GM19468 (cell line): ENCODE results near the gene URB1.
"Not testable (repeated sequence)": the region's sequence is repeated elsewhere in the genome, so short reads cannot be mapped to it uniquely, and the experiment has no call there.

Experiments
- ATAC-seq: cut with Tn5 transposase; IDR thresholded peaks from one replicate; pipeline ENCODE4 v1.9.1; 2021; ENCODE audit warnings: mild to moderate bottlenecking, moderate library complexity, moderate number of reproducible peaks; ENCODE audit not compliant: unreplicated experiment; ENCODE audit errors: extremely low read depth

URB1 gene

GRCh38 chr21:32392880-32393676 lies at the start of gene URB1:
Gene URB1, minus strand, starts transcription at chr21:32393012. Its CDS starts 102 bp downstream, at chr21:32392910.
- ATAC-seq, result peak; percentile 81

- no peak for ATAC-seq
These were observed 44.9 kb upstream of the URB1 start for GRCh38 chr21:32437729-32438128.

- not testable (repeated sequence) for ATAC-seq
These were observed 40.3 kb upstream of the URB1 start for GRCh38 chr21:32432982-32433660.

- no peak for ATAC-seq
These were observed 35.3 kb upstream of the URB1 start for GRCh38 chr21:32427958-32428623.

- ATAC-seq, result no peak
These were observed 33.8 kb upstream of the URB1 start for GRCh38 chr21:32426592-32427051.

- ATAC-seq, result no peak
These were observed 33.3 kb upstream of the URB1 start for GRCh38 chr21:32426066-32426465.

- ATAC-seq, result no peak
These were observed 32.8 kb upstream of the URB1 start for GRCh38 chr21:32425628-32426027.

GRCh38 chr21:32424674-32425073 lies 31.9 kb upstream of the URB1 start:
- no peak for ATAC-seq

GRCh38 chr21:32424191-32424535 lies 31.4 kb upstream of the URB1 start:
- no peak for ATAC-seq

GRCh38 chr21:32423320-32424190 lies 30.7 kb upstream of the URB1 start:
- no peak for ATAC-seq

- ATAC-seq, result no peak
These were observed 29.3 kb upstream of the URB1 start for GRCh38 chr21:32422064-32422463.

- ATAC-seq, result no peak
These were observed 25.3 kb upstream of the URB1 start for GRCh38 chr21:32418146-32418545.

- no peak for ATAC-seq
These were observed 22.9 kb upstream of the URB1 start for GRCh38 chr21:32415451-32416398.

GRCh38 chr21:32414579-32415358 lies 22.0 kb upstream of the URB1 start:
- ATAC-seq, result no peak

GRCh38 chr21:32413697-32414578 lies 21.1 kb upstream of the URB1 start:
- ATAC-seq, result no peak

- ATAC-seq, result no peak
These were observed 20.2 kb upstream of the URB1 start for GRCh38 chr21:32413015-32413504.
